Fibroblast of skin of left biceps (primary cell): ENCODE results near the gene SYNJ1.
"Not testable (repeated sequence)": the region's sequence is repeated elsewhere in the genome, so short reads cannot be mapped to it uniquely, and the experiment has no call there.

ENCODE experiments used
- DNase-seq, 2 experiments: peaks; one replicate each; pipeline ENCODE4 v3.0.0-alpha.2; 2013; ENCODE audit warnings: low read depth in 2 of 2

The SYNJ1 gene

DNA sequence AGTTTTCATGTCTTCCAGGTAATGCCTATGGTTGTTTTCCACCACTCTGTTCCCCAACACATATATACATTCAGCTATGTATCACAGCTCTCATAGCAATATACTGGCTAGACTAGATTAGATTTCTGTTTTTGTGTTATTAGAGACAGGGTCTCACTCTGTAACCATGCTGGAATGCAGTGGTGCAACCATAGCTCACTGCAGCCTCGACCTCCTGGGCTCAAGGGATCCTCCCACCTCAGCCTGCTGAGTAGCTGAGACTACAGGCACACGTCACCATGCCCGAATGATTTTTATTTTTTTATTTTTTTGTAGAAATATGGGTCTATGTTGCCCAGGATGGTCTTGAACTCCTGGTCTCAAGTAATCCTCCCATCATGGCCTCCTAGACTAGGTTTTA, 37.7 kb downstream of the SYNJ1 start:
- no peak for DNase-seq

- no peak for DNase-seq
Measured at GRCh38 chr21:32687643-32688345, 40.0 kb downstream of the SYNJ1 start.

GRCh38 chr21:32682696-32683474, 44.9 kb downstream of the SYNJ1 start:
- DNase-seq: no peak

- no peak for DNase-seq
Measured at GRCh38 chr21:32674731-32675130, 53.1 kb downstream of the SYNJ1 start.

DNA sequence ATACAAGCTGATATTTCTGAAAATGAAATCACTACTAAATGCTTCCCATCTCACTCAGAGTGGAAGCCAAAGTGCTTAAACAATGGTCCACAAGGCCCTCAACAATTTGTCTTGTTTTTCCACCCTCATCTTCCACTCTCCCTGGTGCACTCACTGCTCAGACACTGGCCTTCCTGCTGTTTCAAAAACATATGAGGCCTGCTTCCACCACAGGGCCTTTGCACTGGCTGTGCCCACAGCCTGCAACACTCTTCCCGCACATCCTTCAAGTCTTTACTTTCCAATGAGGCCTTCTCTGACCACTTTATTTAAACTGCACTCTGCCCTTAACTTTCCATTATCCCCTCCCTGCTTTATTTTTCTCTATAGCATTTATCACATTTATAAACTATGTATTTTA, 53.8 kb downstream of the SYNJ1 start:
- DNase-seq: no peak

DNA sequence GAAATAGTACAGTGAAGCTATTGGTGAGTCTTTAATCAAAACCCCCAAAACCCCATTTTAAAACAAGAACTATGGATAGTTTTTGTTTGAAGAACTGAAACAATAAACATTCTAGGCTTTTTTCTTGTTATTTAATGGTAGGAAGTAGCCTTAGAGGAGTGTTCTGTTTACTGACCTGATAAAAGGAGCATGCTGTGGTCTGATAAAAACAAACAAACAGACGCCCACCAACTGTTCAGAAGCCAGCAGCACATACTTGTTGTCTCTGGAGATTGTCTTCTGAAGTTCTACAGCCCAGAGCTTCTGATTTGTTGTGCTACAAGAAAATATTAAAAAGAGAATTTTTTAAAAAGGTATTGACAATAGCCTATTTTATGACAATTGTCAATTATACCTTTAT, 61.6 kb downstream of the SYNJ1 start:
- DNase-seq: no peak

GRCh38 chr21:32664095-32664494, 63.7 kb downstream of the SYNJ1 start:
- DNase-seq: not testable (repeated sequence)

DNA sequence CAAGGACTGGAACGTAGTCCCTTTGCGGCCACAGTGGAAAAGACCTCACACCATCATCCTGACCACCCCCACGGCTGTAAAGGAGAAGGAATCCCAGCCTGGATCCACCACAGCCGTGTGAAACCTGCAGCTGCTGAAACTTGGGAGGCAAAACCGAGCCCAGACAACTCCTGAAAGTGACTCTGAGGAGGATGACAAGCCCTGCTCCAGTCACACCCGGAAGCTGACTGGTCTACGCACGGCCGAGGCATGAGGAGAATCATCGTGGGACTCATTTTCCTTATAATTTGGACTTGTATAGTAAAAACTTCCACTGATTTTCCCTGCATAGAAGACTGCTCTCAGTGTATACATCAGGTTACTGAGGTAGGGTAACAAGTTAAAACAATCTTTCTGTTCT, 65.8 kb downstream of the SYNJ1 start:
- DNase-seq: not testable (repeated sequence)

DNA sequence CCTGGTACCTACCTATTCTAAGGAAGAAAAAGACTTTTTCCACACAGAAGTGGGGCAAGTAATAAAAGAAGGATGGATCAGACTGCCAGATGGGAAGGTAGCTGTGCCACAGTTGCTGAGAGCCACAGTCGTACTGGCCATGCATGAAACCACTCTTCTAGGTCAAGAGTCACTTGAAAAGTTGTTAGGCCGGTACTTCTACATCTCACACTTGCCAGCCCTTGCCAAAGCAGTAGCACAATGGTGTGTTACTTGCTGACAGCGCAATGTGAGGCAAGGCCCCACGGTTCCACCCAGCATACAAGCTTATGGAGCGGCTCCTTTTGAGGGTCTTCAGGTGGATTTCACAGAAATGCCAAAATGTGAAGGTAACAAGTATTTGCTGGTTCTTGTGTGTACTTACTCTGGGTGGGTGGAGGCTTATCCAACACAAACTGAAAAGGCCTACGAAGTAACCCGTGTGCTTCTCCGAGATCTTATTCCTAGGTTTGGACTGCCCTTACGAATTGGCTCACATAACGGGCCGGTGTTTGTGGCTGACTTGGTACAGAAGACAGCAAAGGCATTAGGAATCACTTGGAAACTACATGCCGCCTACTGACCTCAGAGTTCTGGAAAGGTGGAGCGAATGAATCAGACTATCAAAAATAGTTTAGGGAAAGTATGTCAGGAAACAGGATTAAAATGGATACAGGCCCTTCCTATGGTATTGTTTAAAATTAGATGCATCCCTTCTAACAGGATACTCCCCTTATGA, 66.6 kb downstream of the SYNJ1 start:
- DNase-seq: not testable (repeated sequence)

DNA sequence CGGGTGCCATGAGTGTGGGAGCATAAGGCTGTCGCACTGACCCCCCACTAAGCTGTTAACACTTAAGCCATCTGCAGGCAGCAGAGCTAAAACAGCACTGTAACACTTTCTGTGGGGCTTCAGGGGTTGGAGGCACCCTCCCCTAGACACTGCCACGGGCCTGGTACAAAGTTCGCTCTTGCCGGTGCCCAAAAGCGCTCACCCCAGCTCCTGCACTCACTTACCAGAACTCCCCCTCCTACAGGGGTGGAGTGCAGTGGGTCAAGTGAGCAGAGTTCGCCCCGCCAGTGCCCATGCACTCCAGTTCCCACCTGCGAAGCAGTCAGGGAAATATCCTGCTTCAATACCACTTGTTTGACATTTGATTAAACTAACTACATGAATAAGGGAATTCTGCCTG, 69.3 kb downstream of the SYNJ1 start:
- DNase-seq: no peak

DNA sequence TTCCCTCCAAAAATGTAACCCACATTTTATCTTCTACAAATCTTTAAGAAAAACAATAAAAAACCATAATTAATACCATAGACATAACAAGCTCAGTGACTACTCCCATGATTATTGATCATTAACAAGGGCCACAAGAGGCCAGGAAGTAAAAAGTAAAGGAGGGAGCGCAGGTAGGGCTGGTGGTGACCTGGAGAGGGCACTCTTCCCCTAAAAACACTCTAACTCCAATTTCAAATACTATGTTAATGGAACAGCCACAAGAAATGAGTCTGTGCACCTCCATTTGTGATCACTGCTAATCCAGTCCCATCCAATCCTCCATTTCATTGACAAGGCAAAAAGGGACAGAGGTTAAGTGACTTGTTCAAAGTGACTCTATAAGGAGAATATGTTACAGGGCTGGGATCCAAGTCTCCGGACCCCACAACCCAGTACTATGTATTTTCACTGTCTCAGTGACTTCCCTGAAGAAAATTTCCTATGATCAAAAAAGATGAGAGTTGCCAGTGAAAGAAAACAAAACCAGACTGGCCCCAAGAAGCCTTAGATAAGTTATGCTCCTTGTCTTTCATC, 74.4 kb downstream of the SYNJ1 start:
- DNase-seq: no peak

DNA sequence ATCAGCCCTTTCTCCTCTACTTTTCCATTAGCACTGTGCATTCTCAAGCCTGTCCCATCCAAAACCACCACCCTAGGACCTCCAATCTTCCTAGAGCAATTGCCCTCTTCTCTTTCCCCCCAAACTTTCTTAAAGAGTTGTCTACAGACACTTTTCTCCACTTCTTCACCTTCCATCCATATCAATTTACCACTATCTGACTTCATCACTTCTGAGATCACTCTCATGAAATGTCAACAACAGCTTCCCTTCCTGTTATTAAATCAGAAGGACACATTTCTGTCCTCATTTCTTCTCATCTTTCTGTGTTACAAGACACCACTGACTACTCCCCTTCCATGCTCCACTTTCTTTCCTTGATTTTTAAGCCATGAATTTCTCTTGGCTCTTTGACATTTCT, 79.6 kb downstream of the SYNJ1 start:
- DNase-seq: no peak

GRCh38 chr21:32645261-32646182, 82.3 kb downstream of the SYNJ1 start:
- no peak for DNase-seq

DNA sequence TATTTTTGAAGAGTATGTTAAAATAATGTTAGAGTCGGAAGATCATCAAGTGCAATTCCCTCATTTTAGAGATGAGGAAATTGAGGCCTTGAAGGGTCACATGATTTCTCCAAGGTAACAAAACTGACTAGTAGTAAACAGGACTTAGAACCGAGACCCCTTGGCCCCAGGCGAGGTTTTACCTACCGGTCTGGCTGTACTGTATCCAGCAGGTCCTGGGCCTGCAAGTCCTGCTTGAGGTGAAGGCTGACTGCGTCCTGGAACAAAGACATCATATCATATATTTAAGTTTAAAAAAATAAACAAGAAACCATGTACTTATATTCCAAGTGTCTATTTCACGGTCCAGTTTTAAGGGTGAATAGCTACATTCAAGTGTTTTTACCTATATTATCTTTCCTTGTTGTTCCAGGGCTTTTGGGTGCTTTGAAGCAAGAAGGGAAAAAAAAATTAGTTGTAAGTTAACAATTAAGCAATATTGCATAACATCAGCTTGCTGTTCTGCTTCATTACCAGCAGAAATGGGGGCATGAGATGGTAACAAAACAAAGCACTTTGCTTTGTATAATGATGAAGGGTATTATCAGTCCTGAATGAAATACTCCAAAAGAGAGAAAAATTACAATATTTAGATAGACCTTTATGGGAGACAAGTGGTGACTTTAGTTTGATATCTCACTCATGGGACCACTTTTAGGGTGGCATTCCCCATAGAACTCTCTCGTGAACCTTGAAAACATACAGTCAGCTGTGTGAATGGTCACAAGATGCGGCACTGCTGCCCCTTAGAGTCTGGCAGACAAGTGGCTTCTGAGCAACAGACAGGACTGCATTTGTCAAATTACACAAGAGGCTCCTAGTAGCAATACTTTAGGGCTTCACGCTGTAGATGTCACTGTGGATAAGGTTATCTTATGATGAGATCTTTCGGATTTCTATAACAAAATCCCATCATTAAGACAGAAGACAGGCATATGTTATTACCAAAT, 85.8 kb downstream of the SYNJ1 start:
- DNase-seq: no peak

DNA sequence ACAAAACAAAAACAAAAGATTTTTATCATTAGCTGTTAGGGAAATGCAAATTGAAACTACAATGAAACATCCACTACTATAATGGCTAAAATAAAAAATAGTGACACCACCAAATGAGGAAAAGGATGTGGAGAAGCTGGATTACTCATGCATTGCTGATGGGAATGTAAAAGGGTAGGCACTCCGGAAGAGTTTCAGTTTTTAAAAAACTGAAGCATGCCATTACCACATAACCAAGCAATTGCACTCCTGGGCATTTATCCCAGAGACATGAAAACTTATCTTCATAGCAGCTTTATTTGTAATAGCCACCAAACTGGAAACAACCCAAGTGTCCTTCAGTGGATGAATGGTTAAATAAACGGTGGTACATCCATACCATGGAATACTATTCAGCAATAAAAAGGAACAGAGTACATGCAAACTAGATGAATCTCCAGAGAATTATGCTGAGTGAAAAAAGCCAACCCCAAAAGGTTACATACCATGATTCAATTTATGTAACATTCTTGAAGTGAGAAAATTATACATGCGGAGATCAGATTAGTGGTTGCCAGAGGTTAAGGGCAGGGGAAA, 101.1 kb downstream of the SYNJ1 start:
- no peak for DNase-seq

DNA sequence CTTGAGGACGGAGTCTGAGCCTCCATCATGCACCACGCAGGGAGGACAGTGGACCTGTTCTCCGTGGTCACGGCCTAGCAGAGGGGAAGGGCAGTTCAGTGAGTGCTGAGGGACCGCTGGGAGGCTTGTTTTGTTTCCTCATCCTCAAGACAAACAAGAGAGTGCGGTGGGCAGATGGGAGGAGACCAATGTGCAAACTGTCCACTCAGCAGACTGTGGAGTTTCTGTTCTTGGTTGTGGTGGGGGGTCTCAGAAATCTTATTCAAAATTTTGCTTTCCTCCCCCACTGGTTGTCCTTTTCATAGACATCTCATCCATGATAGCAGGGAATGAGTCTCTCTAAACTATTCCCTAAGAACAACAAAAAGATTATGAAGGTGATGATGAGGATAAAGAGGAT, 109.6 kb downstream of the SYNJ1 start:
- not testable (repeated sequence) for DNase-seq

DNA sequence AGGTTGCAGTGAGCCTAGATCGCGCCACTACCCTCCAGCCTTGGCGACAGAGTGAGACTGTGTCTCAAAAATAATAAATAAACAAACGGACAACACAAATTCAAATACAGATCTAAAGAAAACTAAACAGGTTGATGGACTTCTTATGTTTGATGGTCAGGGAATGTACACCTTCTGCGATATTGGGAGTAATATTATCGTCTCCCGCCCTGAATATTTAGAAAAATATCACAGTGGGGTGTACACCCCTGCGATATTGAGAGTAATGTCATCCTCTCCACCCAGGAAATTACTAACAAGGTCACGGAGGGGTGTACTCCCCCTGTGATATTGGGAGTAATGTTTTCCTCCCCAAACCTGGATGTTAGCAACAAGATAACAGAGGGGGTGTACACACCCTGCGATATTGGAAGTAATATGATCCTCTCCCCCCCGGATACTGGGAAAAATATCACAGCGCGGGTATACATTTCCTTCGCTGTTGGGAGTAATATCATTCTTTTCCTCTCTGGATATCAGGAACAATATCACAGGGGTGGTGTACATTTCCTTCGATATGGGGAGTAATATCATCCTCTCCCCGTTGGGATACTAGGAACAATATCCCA, 114.3 kb downstream of the SYNJ1 start:
- no peak for DNase-seq

- DNase-seq: no peak
Measured at GRCh38 chr21:32612999-32613337, 114.8 kb downstream of the SYNJ1 start.
